ENCODE measurements around the gene SKAP2.

DNA sequence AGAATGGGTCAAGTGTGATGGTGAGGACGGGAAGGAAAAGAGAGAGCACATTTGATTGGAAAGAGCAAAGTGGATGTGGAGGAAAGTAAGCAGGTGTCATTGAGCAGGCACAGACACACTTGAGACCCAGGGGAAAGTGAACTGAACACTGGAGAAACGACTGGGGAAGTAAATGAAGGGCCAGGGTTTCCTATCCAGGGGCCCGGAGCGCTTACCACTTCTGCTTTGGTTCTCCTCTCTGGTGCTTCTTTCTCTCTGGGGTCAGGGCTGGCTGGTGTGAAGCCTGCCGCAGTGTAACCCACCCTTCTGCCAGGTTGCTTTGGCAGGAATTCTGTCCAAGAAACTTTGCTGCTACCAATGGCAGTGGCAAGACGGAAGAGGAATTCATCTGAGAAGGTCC lies 219.3 kb downstream of the SKAP2 start:
- TF ChIP-seq EZH2 (IDR thresholded peaks at IDR 0.05; ENCODE audit: low read length, missing control alignments) (no peak), CTCF (conservative IDR thresholded peaks at IDR 0.05 in 1 of 2, IDR thresholded peaks at IDR 0.05 in 1 of 2; ENCODE audit: low read depth in 1 of 2, low read length in 2 of 2) (no peak)

Data from fibroblast of lung (primary cell).